Skin of body (tissue), 2 donors: Measurements from ENCODE around the gene STAG3. TPM values are rescaled to one million over a fixed set of nuclear protein-coding genes. Genes with fewer than 3 reads are reported as not detected.
"Not testable (repeated sequence)": the region's sequence is repeated elsewhere in the genome, so short reads cannot be mapped to it uniquely, and the experiment has no call there.

ENCODE experiments used
- DNase-seq: peaks from one replicate; lab custom pipeline; 2025; lab: John Stamatoyannopoulos, UW
- total RNA-seq: library from RNA; depleted of rRNA; stranded (reverse); fragments of >200 nt; gene quantifications from one replicate; pipeline ENCODE4 v1.2.3, GENCODE V29; 2014

STAG3 gene
- total RNA-seq, 1 donor from 2014 or later, result 0.89 TPM

GRCh38 chr7:100210805-100211204, 33.1 kb downstream of the STAG3 start:
- no peak for DNase-seq

- no peak for DNase-seq
Measured at GRCh38 chr7:100211342-100211780, 33.6 kb downstream of the STAG3 start.

GRCh38 chr7:100212631-100213286, 35.0 kb downstream of the STAG3 start:
- DNase-seq, result no peak

GRCh38 chr7:100213672-100214071, 36.0 kb downstream of the STAG3 start:
- DNase-seq, result no peak

GRCh38 chr7:100214356-100214755, 36.6 kb downstream of the STAG3 start:
- DNase-seq, result not testable (repeated sequence)

GRCh38 chr7:100215895-100216294, 38.2 kb downstream of the STAG3 start:
- peak; percentile 79 for DNase-seq

GRCh38 chr7:100217934-100218333, 40.2 kb downstream of the STAG3 start:
- DNase-seq, result not testable (repeated sequence)

- DNase-seq, result no peak
Measured at GRCh38 chr7:100219271-100219737, 41.6 kb downstream of the STAG3 start.

GRCh38 chr7:100219801-100220585, 42.3 kb downstream of the STAG3 start, which contains the start of gene PVRIG:
Gene PVRIG, plus strand, starts transcription at chr7:100219949. Its CDS starts 22 bp downstream, at chr7:100219971.
- not testable (repeated sequence) for DNase-seq

GRCh38 chr7:100220586-100221230, 43.0 kb downstream of the STAG3 start:
- DNase-seq, result no peak

GRCh38 chr7:100221231-100221718, 43.6 kb downstream of the STAG3 start:
- no peak for DNase-seq

- no peak for DNase-seq
Measured at GRCh38 chr7:100221767-100222444, 44.2 kb downstream of the STAG3 start.

GRCh38 chr7:100222445-100223132, 44.9 kb downstream of the STAG3 start:
- no peak for DNase-seq

GRCh38 chr7:100223376-100223927, 45.7 kb downstream of the STAG3 start:
- not testable (repeated sequence) for DNase-seq

GRCh38 chr7:100224891-100225290, 47.2 kb downstream of the STAG3 start:
- not testable (repeated sequence) for DNase-seq

GRCh38 chr7:100234660-100235317, 57.1 kb downstream of the STAG3 start:
- not testable (repeated sequence) for DNase-seq

GRCh38 chr7:100239975-100240374, 62.3 kb downstream of the STAG3 start:
- not testable (repeated sequence) for DNase-seq

- not testable (repeated sequence) for DNase-seq
Measured at GRCh38 chr7:100243385-100243784, 65.7 kb downstream of the STAG3 start.

GRCh38 chr7:100244988-100245605, 67.4 kb downstream of the STAG3 start:
- DNase-seq, result not testable (repeated sequence)
